ENCODE results near the gene F2RL2.
A peak's percentile ranks its signal among the peaks of the same experiment; 100 is the strongest.

Gene F2RL2

DNA sequence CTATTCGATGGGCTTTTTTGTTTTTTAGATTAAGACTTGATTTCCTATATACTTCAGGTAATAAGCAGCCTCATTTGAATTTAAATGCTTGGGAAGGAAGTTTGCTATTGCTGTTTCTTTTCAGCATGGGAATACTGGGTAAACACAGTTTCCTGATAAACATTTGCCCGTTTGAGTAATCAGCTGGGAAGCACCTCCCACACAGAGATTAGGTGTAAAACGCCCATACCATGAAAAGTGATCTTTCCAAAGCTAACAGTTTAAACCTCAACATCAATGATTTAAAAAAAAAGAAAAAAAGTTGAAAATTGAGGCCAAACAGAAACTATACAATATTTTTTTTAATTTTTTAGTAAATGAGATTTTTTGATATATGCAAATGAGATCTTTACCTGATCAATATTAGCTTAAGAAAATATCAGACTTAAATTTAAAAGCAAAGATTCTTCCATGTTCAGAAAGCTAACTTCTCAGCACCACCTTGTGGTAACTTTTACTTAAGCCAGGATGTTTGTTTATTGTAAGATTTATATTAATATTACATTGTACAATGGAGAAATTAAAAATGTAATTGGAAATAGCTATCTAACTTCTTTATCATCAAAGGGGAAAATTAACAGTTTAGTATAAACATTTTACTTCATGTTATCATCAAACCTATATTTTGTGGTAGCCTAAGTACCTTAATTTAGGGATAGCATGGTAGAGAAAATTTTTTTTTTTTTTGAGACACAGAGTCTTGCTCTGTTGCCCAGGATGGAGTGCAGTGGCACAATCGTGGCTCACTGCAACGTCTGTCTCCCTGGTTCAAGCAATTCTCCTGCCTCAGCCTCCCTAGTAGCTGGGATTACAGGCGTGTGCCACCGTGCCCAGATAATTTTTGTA lies 39.8 kb downstream of the F2RL2 start:
- DNase-seq (ENCODE audit: low read depth), result no peak

GRCh38 chr5:76582230-76583162 lies 40.7 kb downstream of the F2RL2 start:
- peak; percentile 18 for DNase-seq (ENCODE audit: low read depth)

- DNase-seq (ENCODE audit: low read depth), result no peak
These were observed 42.2 kb downstream of the F2RL2 start for GRCh38 chr5:76580981-76581380.

GRCh38 chr5:76579166-76579937 lies 43.9 kb downstream of the F2RL2 start:
- DNase-seq (ENCODE audit: low read depth), result no peak

GRCh38 chr5:76576996-76577395 lies 46.2 kb downstream of the F2RL2 start:
- no peak for DNase-seq (ENCODE audit: low read depth)

DNA sequence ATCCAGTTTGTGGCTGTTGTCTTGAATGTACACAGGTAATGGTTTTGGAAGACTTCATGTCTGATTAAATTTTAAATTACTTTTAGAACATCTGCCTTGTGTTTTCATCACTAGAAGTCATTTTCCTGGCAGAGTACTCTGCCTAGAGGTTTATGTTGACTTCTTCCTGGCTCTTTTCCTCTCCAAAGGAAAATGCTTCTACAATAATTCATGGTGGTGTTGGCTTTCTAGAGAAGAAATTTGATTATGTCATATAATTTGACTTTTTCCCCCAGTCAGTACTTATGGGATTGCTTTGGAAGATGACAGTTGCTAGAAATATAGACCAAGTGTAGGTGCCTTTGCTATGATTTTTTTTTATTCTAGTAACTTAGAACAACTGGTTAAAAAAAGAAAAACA lies 46.8 kb downstream of the F2RL2 start:
- no peak for DNase-seq (ENCODE audit: low read depth)

DNA sequence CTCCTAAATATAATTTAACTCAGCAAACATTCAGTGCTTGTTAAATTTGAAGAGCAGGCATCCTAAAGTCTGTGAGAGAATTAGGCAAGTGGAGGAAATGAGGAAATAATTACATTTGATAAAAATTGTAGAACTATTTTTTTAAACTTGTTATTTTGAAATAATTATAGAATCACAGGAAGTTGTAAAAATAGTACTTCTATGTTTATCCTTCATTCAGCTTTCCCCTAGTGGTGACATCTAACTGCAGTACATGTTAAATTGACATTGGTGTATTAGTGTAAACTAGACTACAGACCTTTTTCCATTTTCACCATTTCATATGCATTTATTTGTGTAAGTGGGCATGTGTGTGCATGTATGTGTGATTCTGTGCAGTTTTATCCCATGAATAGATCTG lies 51.6 kb downstream of the F2RL2 start:
- DNase-seq (ENCODE audit: low read depth), result no peak

GRCh38 chr5:76570153-76570552 lies 53.0 kb downstream of the F2RL2 start:
- no peak for DNase-seq (ENCODE audit: low read depth)

Measured in activated T-cell treated with anti-CD3 and anti-CD28 coated beads for 48 hours (primary cell).